KOPT-K1 (cell line): Measurements from ENCODE around the gene ZMYND8.
"Not testable (repeated sequence)": the region's sequence is repeated elsewhere in the genome, so short reads cannot be mapped to it uniquely, and the experiment has no call there.

Source experiments
- H3K27ac ChIP-seq: fragments of 200-600 bp; sonication (generic); 2 replicates; pipeline ENCODE4 v1.5.1; 2016; ENCODE audit warnings: antibody characterized with exemption, mild to moderate bottlenecking, low read depth, low read length; ENCODE audit not compliant: poor library complexity, severe bottlenecking
- H3K36me3 ChIP-seq: fragments of 200-600 bp; sonication (generic); 2 replicates; pipeline ENCODE4 v1.5.1; 2017; ENCODE audit warnings: antibody characterized with exemption, mild to moderate bottlenecking, low read length, moderate library complexity; ENCODE audit not compliant: insufficient read depth
- H3K9me3 ChIP-seq: fragments of 200-600 bp; sonication (generic); 2 replicates; pipeline ENCODE4 v1.5.1; 2017; ENCODE audit warnings: antibody characterized with exemption, low read length, mild to moderate bottlenecking; ENCODE audit not compliant: insufficient read depth, poor library complexity, severe bottlenecking

ZMYND8 gene

DNA sequence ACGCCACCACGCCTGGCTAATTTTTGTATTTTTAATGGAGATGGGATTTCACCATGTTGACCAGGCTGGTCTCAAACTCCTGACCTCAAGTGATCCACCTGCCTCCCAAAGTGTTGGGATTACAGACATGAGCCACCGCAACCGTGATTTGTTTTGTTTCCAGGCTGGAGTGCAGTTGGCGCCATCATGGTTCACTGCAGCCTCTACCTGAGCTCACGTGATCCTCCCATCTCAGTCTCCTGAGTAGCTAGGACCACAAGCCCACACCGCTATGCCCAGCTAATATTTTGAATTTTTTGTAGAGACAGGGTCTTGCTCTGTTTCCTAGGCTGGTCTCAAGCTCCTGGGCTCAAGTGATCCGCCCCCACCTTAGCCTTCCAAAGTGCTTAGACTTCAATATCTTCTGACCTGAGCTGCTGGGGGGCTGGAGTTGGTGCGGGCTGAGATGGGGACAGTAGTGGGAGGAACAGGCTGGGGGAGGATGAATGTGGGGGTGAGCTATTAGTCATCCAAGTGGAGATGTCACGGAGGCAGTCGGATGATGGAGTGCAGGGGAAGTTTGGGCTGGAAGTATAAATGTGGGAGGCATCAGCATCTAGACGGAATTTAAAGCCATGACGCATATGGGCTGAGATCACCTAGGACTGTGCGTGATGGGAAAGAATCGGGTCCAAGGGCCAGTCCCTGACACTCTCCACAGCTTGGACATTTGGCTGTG is 23.1 kb upstream of the ZMYND8 start:
- H3K9me3 ChIP-seq = no peaks in the 10 kb centered on the region
- H3K36me3 ChIP-seq = no peaks in the 10 kb centered on the region
- H3K27ac ChIP-seq = no peak overlapping the region

- Histone ChIP-seq H3K27ac (no peak overlapping the region), H3K36me3 (no peaks in the 10 kb centered on the region), H3K9me3 (no peaks in the 10 kb centered on the region)
Observed at GRCh38 chr20:47377122-47377722, 20.7 kb upstream of the ZMYND8 start.

GRCh38 chr20:47376096-47376643 is 19.7 kb upstream of the ZMYND8 start:
- not testable (repeated sequence) for H3K9me3 ChIP-seq, H3K36me3 ChIP-seq, H3K27ac ChIP-seq

DNA sequence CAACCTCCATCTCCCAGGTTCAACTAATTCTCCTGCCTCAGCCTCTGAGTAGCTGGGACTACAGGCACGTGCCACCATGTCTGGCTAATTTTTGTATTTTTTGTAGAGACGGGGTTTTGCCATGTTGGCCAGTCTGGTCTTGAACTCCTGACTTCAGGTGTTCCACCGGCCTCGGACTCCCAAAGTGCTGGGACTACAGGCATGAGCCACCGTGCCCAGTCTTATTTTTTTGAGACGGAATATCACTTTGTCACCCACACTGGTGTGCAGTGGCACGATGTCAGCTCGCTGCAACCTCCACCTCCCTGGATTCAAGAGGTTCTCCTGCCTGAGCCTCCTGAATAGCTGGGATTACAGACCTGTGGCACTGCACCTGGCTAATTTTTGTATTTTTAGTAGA is 17.6 kb upstream of the ZMYND8 start:
- H3K36me3 ChIP-seq, H3K9me3 ChIP-seq, H3K27ac ChIP-seq: not testable (repeated sequence)

DNA sequence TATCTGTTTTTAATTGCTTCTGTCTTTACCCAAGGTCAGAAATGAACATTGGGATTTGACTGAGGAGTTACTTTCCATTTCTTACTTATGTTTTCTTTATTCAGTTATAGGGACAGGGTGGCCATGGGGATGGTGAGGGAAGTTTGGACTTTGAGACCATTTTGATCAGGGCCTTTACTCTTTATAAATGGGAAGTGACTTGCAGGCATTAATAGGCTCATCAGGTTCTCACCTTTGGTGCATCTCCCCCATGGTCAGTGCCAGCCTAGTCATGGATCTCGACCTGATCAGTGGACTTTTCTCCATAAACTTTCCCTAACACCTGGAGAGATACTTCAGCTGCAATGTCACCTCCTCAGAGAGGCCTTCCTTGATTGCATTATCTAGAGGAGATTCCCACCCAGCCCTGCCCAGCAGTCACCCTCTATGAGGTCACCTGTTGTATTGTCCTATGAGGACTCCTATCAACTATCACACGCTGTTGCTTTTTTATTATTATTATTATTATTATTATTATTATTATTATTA is 16.8 kb upstream of the ZMYND8 start:
- Histone ChIP-seq H3K27ac (no peak overlapping the region), H3K9me3 (no peaks in the 10 kb centered on the region), H3K36me3 (no peaks in the 10 kb centered on the region)

- no peaks in the 10 kb centered on the region for H3K9me3 ChIP-seq
- H3K27ac ChIP-seq = no peak overlapping the region
- H3K36me3 ChIP-seq = no peaks in the 10 kb centered on the region
Observed at GRCh38 chr20:47370850-47371782, 14.6 kb upstream of the ZMYND8 start.

DNA sequence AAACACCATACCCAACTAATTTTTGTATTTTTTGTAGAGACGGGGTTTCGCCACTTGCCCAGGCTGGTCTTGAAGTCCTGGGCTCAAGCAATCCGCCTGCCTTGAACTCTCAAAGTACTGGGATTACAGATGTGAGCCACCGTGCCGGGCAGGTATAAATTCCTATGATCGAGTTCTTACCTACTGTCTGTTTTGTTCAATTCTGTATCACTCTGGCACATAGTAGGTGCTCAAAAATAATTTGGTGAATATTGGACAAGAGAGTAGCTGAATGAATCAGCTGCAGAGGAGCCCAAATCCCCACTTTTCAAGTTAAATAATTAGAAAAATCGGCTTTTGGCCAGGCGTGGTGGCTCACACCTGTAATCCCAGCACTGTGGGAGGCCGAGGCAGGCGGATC is 13.7 kb upstream of the ZMYND8 start:
- Histone ChIP-seq H3K27ac (no peak overlapping the region), H3K9me3 (no peaks in the 10 kb centered on the region), H3K36me3 (no peaks in the 10 kb centered on the region)

DNA sequence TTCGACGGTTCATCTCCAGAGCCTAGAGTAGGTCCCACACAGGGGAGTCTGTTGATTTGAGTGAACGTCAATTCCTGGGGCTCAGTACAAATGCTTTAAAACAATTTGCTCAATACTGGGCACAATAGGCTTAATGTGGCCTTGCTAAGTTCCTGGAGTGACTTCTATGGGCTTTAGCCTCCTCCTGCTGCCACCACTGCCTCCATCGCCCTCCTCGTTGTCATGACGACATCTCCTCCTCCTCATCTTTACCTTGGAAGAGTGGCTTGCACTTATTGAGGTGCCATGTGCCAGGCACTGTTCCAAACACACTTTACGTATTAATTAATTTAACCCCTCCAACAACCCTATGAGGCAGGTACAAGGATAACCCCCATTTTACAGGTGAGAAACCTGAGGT is 11.8 kb upstream of the ZMYND8 start:
- H3K36me3 ChIP-seq = no peaks in the 10 kb centered on the region
- no peaks in the 10 kb centered on the region for H3K9me3 ChIP-seq
- no peak overlapping the region for H3K27ac ChIP-seq

DNA sequence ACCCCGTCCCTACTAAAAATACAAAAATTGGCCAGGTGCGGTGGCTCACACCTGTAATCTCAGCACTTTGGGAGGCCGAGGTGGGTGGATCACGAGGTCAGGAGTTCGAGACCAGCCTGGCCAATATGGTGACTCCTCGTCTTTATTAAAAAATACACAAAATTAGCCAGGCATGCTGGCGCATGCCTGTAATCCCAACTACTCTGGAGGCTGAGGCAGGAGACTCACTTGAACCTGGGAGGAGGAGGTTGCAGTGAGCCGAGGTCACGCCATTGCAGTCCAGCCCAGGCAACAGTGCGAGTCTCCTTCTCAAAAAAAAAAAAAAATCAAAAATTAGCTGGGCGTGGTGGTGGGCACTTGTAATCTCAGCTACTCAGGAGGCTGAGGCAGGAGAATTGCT is 9.8 kb upstream of the ZMYND8 start:
- not testable (repeated sequence) for H3K36me3 ChIP-seq, H3K27ac ChIP-seq

DNA sequence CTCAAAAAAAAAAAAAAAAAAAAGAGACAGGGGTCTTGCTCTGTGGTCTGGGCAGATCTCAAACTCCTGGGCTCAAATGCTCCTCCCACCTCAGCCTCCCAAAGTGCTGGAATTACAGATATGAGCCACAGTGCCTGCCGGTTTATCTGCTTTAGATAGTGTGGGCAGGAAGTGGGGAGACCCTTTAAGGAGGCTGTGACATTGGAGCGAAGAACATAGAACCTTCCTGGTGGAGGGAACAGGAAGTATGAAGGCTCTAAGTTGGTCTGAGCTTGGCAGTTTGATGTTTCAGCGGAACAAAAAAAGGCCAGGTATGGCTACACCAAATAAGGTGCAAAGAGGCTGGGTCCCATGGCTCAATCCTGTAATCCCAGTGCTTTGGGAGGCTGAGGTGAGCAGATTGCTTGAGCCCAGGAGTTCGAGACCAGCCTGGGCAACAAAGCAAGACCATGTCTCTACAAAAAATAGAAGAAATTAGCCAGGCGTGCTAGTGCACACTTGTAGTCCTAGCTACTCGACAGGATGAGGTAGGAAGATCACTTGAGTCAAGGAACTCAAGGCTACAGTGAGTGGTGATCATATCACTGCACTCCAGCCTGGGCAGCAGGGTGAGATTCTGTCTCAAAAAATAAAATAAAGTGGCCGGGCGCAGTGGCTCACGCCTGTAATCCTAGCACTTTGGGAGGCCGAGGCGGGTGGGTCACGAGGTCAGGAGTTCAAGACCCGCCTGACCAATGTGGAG is 8.7 kb upstream of the ZMYND8 start:
- Histone ChIP-seq H3K36me3 (no peaks in the 10 kb centered on the region), H3K27ac (no peak overlapping the region), H3K9me3 (no peaks in the 10 kb centered on the region)

More for the DNA sequence above, 9.8 kb upstream of the ZMYND8 start:
- H3K9me3 ChIP-seq = not testable (repeated sequence)

DNA sequence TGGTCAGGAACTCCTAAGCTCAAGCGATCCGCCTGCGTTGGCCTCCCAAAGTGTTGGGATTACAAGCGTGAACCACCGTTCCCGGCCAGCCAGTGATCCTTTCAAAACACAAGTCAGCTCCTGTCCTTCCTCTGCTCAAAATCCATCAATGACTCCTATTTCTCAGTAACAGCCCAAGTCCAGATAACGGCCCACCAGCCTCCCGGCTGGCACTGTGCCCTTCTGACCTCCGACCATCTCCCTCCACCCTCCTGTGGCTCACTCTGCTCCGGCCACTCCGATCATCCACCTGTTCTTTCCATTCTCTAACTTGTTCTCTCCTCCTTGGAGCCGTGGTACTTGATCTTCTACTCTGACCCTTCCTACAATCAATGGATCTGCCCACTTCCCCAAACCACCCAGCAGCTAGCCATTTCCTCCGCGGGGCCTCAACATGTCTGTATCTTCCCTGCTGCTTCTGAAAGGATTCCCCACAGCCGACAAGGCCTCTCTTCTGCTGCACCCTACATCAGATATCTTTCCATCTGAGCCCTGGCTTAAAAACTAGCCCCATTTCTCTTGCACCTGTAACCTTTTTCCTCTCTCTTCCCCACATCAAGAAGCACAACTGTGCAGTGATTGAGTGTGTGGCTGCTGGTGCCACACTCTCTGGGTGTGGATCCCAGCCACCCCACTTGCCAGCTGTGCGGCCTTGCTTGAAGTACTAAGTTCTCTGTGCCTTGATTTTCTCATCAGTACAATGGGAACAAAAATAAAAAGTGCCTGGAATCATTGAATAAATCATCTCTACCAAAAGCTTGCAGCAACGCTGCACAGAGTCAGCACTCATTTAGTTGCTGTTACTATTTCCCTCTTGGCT is 6.1 kb upstream of the ZMYND8 start:
- no peak overlapping the region for H3K27ac ChIP-seq

DNA sequence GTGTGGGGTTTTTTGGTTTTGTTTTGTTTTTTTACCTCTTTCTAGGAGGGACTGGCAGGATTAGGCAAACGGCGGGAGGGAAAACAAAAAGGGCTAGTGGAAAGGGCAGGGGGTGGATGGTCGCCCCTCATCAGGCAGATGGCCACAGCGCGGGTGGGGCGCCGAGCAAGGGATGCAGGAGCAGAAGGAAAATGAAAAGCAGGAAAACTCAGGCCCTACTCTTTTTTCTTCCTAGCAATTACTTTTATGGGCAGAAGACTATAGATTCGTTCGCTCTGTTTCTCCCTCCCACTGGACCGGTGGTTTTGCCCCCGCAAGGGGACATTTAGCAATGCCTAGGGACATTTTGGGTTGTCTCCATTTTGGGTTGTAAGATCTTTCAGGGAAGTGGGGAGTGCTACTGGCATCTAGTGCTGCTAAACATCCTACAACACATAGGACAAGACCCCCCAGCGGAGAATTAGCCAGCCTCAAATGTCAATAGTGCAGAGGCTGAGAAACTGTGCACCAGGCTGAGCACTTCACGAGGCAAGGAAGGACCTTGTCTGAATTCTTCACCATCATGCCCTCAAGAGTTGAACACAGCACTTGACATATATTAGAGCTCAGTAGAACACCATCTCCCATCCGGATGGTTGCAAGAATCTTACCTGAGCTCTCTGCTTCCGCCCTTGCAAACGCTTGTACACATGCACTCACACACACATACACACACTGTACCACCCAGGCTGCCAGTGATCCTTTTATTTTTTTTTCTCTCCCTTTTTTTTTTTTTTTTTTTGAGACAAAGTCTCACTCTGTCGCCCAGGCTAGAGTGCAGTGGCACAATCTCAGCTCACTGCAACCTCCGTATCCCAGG is 4.8 kb upstream of the ZMYND8 start:
- Histone ChIP-seq H3K9me3 (no peaks in the 10 kb centered on the region), H3K27ac (no peak overlapping the region), H3K36me3 (no peaks in the 10 kb centered on the region)

More for the DNA sequence above, 6.1 kb upstream of the ZMYND8 start:
- Histone ChIP-seq H3K36me3 (no peaks in the 10 kb centered on the region), H3K9me3 (no peaks in the 10 kb centered on the region)
